Measurements from ENCODE around the gene TMEM221. TPM values are rescaled to one million over a fixed set of nuclear protein-coding genes. Genes with fewer than 3 reads are reported as not detected.

The TMEM221 gene
- total RNA-seq, 4 donors from 2014 or later = 0.48 TPM; not detected in 3

DNA sequence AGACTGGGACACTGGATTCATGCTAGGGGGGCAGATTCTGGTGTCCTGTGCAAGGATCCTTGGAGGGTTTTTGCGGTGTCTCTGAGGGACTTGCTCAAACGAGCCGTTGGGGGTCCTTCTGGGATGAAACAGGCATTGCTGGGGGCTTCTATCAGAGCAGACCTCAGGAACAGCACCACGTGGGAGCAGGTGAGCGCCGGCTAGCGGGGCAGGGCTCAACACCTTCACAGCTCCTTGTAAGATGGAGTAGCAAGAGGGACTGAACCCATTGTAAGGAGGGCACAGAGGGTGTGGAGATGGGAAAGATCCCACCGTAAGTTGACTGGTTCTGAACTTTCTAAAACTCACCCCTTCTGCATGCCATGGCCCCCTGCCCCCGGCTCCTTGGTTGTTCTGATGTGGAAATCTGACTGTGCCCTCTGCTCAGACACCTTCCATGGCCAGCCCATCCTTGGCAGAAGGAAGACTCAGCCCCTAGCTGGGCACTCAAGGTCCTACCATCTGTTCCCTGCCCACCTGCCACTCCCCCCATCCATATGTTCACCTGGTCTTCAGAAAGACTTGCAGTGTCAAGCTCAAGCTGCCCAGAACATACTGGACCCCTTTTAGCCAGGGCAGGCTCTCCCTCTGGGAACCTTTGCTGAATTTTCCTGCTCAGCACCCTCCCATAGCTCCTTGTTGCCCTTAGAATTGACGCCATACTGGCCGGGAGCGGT, 23.1 kb upstream of the TMEM221 start:
- peak overlapping the region in 1 of 4 donors; percentile 76 for H3K4me3 ChIP-seq
- 76% methylated on average over 12 of the region's 12 CpGs; no CpG with 5 or more reads in 1 of the 2 donors for WGBS, 2 donors (ENCODE audit: low coverage in 1 of 2)
- H3K36me3 ChIP-seq = no peaks in the 10 kb centered on the region

GRCh38 chr19:17470068-17470841, 21.8 kb upstream of the TMEM221 start, which contains the start of gene SLC27A1:
SLC27A1 (plus strand) TSS chr19:17470524; CDS start chr19:17470541, 17 bp downstream.
- Histone ChIP-seq H3K4me3 (peak within 1 kb of the TSS; percentile 52 to 88 (median 70)), H3K36me3 (no peaks in the 10 kb centered on the region), H3K4me1 (peaks cover 13 to 43% (median 22%) of the 10 kb centered on the region in 4 donors), H3K27ac (peak within 1 kb of the TSS; percentile 82 to 88 (median 87)), H3K9me3 (no peaks in the 10 kb centered on the region), H3K27me3 (no peaks in the 10 kb centered on the region)
- DNase-seq = peak; percentile 98
- in situ Hi-C loops (cut with MboI; ENCODE audit: low pct_ligation_motif_present in 1 of 4, low pct_unique_long_range_greater_than_20kb in 1 of 4, low sequenced_read_pairs in 3 of 4) = no loop called here
- WGBS, 2 donors (ENCODE audit: low coverage in 1 of 2) = 0 to 1% methylated on average over 5 to 49 of the region's 67 CpGs
- TF ChIP-seq EP300 (IDR thresholded peaks at IDR 0.05; ENCODE audit: low read depth) = no peak
- TF ChIP-seq POLR2A (IDR thresholded peaks at IDR 0.05) = peak; percentile 34
- TF ChIP-seq CTCF (IDR thresholded peaks at IDR 0.05) = no peak
- peak in 1 of 3 donors; percentile 8 for TF ChIP-seq POLR2AphosphoS5 (IDR thresholded peaks at IDR 0.05)
- intact Hi-C loops (cut with DNase I; ENCODE audit: low total_unique reads) = no loop called here

More for the DNA sequence above, 23.1 kb upstream of the TMEM221 start:
- H3K4me1 ChIP-seq = peaks cover 13 to 45% (median 23%) of the 10 kb centered on the region in 4 donors
- no peaks in the 10 kb centered on the region for H3K9me3 ChIP-seq
- in situ Hi-C loops (cut with MboI; ENCODE audit: low pct_ligation_motif_present in 1 of 4, low pct_unique_long_range_greater_than_20kb in 1 of 4, low sequenced_read_pairs in 3 of 4) (no loop called here), intact Hi-C loops (cut with DNase I; ENCODE audit: low total_unique reads) (no loop called here)
- no peaks in the 10 kb centered on the region for H3K27me3 ChIP-seq
- no peak for DNase-seq
- H3K27ac ChIP-seq = peak overlapping the region in 3 of 4 donors; percentile 82 to 88 (median 88)
- TF ChIP-seq CTCF (IDR thresholded peaks at IDR 0.05) = no peak
- TF ChIP-seq POLR2A (IDR thresholded peaks at IDR 0.05) = no peak
- no peak for TF ChIP-seq POLR2AphosphoS5 (IDR thresholded peaks at IDR 0.05)
- TF ChIP-seq EP300 (IDR thresholded peaks at IDR 0.05; ENCODE audit: low read depth) = no peak

GRCh38 chr19:17469481-17470067, 21.1 kb upstream of the TMEM221 start:
- H3K4me3 ChIP-seq = peak overlapping the region; percentile 22 to 88 (median 64)

DNA sequence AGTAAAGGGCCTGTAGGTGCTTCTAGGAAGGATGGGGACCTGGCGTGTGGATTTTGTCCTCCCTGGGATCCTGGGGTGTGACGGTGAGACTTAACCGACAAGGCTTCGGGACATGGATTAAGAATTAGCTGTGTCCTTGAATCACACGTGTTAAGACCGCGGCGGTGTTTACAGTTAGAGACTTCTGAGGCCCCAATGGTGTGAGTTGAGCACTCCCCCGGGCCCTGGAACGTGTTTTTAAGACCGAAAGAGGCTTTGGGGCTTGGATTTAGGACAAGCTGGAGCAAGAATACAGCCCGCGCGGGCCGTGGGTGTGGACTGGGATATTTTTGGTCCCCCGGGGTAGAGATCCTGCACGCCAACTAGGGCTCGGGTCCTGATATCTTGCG, 20.6 kb upstream of the TMEM221 start:
- 14% methylated on average over 19 of the region's 19 CpGs; no CpG with 5 or more reads in 1 of the 2 donors for WGBS, 2 donors (ENCODE audit: low coverage in 1 of 2)
- H3K27ac ChIP-seq = peak overlapping the region; percentile 82 to 88 (median 87)

More at GRCh38 chr19:17469481-17470067, 21.1 kb upstream of the TMEM221 start:
- peaks cover 13 to 40% (median 22%) of the 10 kb centered on the region in 4 donors for H3K4me1 ChIP-seq
- H3K27me3 ChIP-seq = no peaks in the 10 kb centered on the region
- H3K27ac ChIP-seq = peak overlapping the region; percentile 82 to 88 (median 87)
- WGBS, 2 donors (ENCODE audit: low coverage in 1 of 2) = 0% methylated on average over 11 to 29 of the region's 31 CpGs
- intact Hi-C loops (cut with DNase I; ENCODE audit: low total_unique reads) (loop anchor here (5.0 kb wide), 1 partner anchor 122 kb away; no protein-coding TSS in a partner anchor), in situ Hi-C loops (cut with MboI; ENCODE audit: low pct_ligation_motif_present in 1 of 4, low pct_unique_long_range_greater_than_20kb in 1 of 4, low sequenced_read_pairs in 3 of 4) (loop anchor here in 2 of 4 donors (10.0 kb wide), 2 partner anchors 75 to 125 kb away; partner anchors contain the start of gene CCDC194 (in 1 of the 2))
- TF ChIP-seq POLR2AphosphoS5 (IDR thresholded peaks at IDR 0.05) = peak in 1 of 3 donors; percentile 9
- TF ChIP-seq EP300 (IDR thresholded peaks at IDR 0.05; ENCODE audit: low read depth) = no peak
- peak; percentile 97 for DNase-seq
- H3K9me3 ChIP-seq = no peaks in the 10 kb centered on the region
- no peaks in the 10 kb centered on the region for H3K36me3 ChIP-seq

More for the DNA sequence above, 20.6 kb upstream of the TMEM221 start:
- Histone ChIP-seq H3K4me3 (peak overlapping the region; percentile 22 to 88 (median 64)), H3K4me1 (peaks cover 13 to 40% (median 22%) of the 10 kb centered on the region in 4 donors), H3K27me3 (no peaks in the 10 kb centered on the region), H3K9me3 (no peaks in the 10 kb centered on the region), H3K36me3 (no peaks in the 10 kb centered on the region)
- DNase-seq = no peak
- TF ChIP-seq CTCF (IDR thresholded peaks at IDR 0.05) (no peak), POLR2AphosphoS5 (IDR thresholded peaks at IDR 0.05) (no peak), POLR2A (IDR thresholded peaks at IDR 0.05) (no peak), EP300 (IDR thresholded peaks at IDR 0.05; ENCODE audit: low read depth) (no peak)
- in situ Hi-C loops (cut with MboI; ENCODE audit: low pct_ligation_motif_present in 1 of 4, low pct_unique_long_range_greater_than_20kb in 1 of 4, low sequenced_read_pairs in 3 of 4) (loop anchor here in 2 of 4 donors (10.0 kb wide), 2 partner anchors 74 to 124 kb away; partner anchors contain the start of gene CCDC194 (in 1 of the 2)), intact Hi-C loops (cut with DNase I; ENCODE audit: low total_unique reads) (loop anchor here (5.0 kb wide), 1 partner anchor 122 kb away; no protein-coding TSS in a partner anchor)
